ENCODE results near the gene TDRD7.

The TDRD7 gene

GRCh38 chr9:97510797-97511654, 99.1 kb downstream of the TDRD7 start:
- peak; percentile 82 for DNase-seq (ENCODE audit: extremely low read depth, insufficient read length)
- Histone ChIP-seq H3K36me3 (ENCODE audit: control insufficient read depth, insufficient read depth, low read length) (no peaks in the 10 kb centered on the region), H3K4me3 (replicated peaks; ENCODE audit: low read depth, low read length) (0 out of 2 replicates have a peak overlapping the region, but pooled peaks have one; percentile 15), H3K27me3 (replicated peaks; ENCODE audit: control insufficient read depth, insufficient read depth, low read length) (no peaks in the 10 kb centered on the region)
- TF ChIP-seq CTCF (IDR thresholded peaks at IDR 0.05; ENCODE audit: insufficient read depth, low read length, poor library complexity, severe bottlenecking) = no peak

- H3K36me3 ChIP-seq (ENCODE audit: control insufficient read depth, insufficient read depth, low read length) = no peaks in the 10 kb centered on the region
- TF ChIP-seq CTCF (IDR thresholded peaks at IDR 0.05; ENCODE audit: insufficient read depth, low read length, poor library complexity, severe bottlenecking) = no peak
- no peaks in the 10 kb centered on the region for H3K27me3 ChIP-seq (replicated peaks; ENCODE audit: control insufficient read depth, insufficient read depth, low read length)
- H3K4me3 ChIP-seq (replicated peaks; ENCODE audit: low read depth, low read length) = no peak overlapping the region
- no peak for DNase-seq (ENCODE audit: extremely low read depth, insufficient read length)
These were observed 99.9 kb downstream of the TDRD7 start for GRCh38 chr9:97511655-97512427.

GRCh38 chr9:97512966-97513560, 101.2 kb downstream of the TDRD7 start:
- Histone ChIP-seq H3K4me3 (replicated peaks; ENCODE audit: low read depth, low read length) (no peak overlapping the region), H3K36me3 (ENCODE audit: control insufficient read depth, insufficient read depth, low read length) (no peaks in the 10 kb centered on the region), H3K27me3 (replicated peaks; ENCODE audit: control insufficient read depth, insufficient read depth, low read length) (no peaks in the 10 kb centered on the region)
- no peak for DNase-seq (ENCODE audit: extremely low read depth, insufficient read length)
- TF ChIP-seq CTCF (IDR thresholded peaks at IDR 0.05; ENCODE audit: insufficient read depth, low read length, poor library complexity, severe bottlenecking) = no peak

- Histone ChIP-seq H3K4me3 (replicated peaks; ENCODE audit: low read depth, low read length) (no peak overlapping the region), H3K27me3 (replicated peaks; ENCODE audit: control insufficient read depth, insufficient read depth, low read length) (no peaks in the 10 kb centered on the region), H3K36me3 (ENCODE audit: control insufficient read depth, insufficient read depth, low read length) (no peaks in the 10 kb centered on the region)
- no peak for TF ChIP-seq CTCF (IDR thresholded peaks at IDR 0.05; ENCODE audit: insufficient read depth, low read length, poor library complexity, severe bottlenecking)
- no peak for DNase-seq (ENCODE audit: extremely low read depth, insufficient read length)
These were observed 102.6 kb downstream of the TDRD7 start for GRCh38 chr9:97514531-97514930.

GRCh38 chr9:97515662-97516061, 103.8 kb downstream of the TDRD7 start:
- Histone ChIP-seq H3K36me3 (ENCODE audit: control insufficient read depth, insufficient read depth, low read length) (no peaks in the 10 kb centered on the region), H3K27me3 (replicated peaks; ENCODE audit: control insufficient read depth, insufficient read depth, low read length) (no peaks in the 10 kb centered on the region), H3K4me3 (replicated peaks; ENCODE audit: low read depth, low read length) (no peak overlapping the region)
- no peak for DNase-seq (ENCODE audit: extremely low read depth, insufficient read length)
- TF ChIP-seq CTCF (IDR thresholded peaks at IDR 0.05; ENCODE audit: insufficient read depth, low read length, poor library complexity, severe bottlenecking) = no peak
